HL-60 (cell line): ENCODE measurements around the gene DET1.

Experiments used
- DNase-seq, 2 experiments: peaks; one replicate each; pipeline ENCODE4 v3.0.0-alpha.2; 2010 to 2020; ENCODE audit warnings: low read depth in 1 of 2, low spot score in 1 of 2
- H3K27ac ChIP-seq: fragments of 250-450 bp; sonication (Bioruptor Pico); replicated peaks from 2 replicates; pipeline ENCODE4 v1.5.1; 2020; ENCODE audit warnings: mild to moderate bottlenecking, moderate library complexity
- H3K27me3 ChIP-seq: fragments of 250-450 bp; sonication (Bioruptor Pico); 2 replicates; pipeline ENCODE4 v1.5.1; 2021; ENCODE audit warnings: mild to moderate bottlenecking, moderate library complexity; ENCODE audit not compliant: insufficient read depth, poor library complexity, severe bottlenecking
- H3K4me3 ChIP-seq: replicated peaks from 2 replicates; pipeline ENCODE4 v1.5.1; 2011; ENCODE audit warnings: mild to moderate bottlenecking, control low read depth, low read length; ENCODE audit not compliant: insufficient read depth
- CTCF ChIP-seq: IDR thresholded peaks from one replicate; pipeline ENCODE4 v1.5.1; 2011; ENCODE audit warnings: low read length, control low read depth, inconsistent platforms; ENCODE audit not compliant: insufficient read depth
- GABPA ChIP-seq: IDR thresholded peaks from 2 replicates; pipeline ENCODE4 v1.6.1; 2012; ENCODE audit warnings: low read depth
- POLR2AphosphoS5 ChIP-seq: IDR thresholded peaks from 2 replicates; pipeline ENCODE4 v1.6.1; 2012; ENCODE audit warnings: low read depth
- SPI1 ChIP-seq: IDR thresholded peaks from 2 replicates; pipeline ENCODE4 v1.6.1; 2012; ENCODE audit warnings: low read depth, mild to moderate bottlenecking, borderline replicate concordance
- TF ChIP-seq, protein P1 (sequence below): IDR thresholded peaks from 2 replicates; pipeline ENCODE4 v1.6.1; 2012; ENCODE audit warnings: low read depth; ENCODE audit not compliant: insufficient replicate concordance

The DET1 gene

GRCh38 chr15:88571153-88571851 lies 24.8 kb upstream of the DET1 start:
- no peak for TF ChIP-seq SPI1
- no peak for TF ChIP-seq POLR2AphosphoS5
- no peak for TF ChIP-seq CTCF
- no peak for TF ChIP-seq GABPA
- TF ChIP-seq, protein P1, sequence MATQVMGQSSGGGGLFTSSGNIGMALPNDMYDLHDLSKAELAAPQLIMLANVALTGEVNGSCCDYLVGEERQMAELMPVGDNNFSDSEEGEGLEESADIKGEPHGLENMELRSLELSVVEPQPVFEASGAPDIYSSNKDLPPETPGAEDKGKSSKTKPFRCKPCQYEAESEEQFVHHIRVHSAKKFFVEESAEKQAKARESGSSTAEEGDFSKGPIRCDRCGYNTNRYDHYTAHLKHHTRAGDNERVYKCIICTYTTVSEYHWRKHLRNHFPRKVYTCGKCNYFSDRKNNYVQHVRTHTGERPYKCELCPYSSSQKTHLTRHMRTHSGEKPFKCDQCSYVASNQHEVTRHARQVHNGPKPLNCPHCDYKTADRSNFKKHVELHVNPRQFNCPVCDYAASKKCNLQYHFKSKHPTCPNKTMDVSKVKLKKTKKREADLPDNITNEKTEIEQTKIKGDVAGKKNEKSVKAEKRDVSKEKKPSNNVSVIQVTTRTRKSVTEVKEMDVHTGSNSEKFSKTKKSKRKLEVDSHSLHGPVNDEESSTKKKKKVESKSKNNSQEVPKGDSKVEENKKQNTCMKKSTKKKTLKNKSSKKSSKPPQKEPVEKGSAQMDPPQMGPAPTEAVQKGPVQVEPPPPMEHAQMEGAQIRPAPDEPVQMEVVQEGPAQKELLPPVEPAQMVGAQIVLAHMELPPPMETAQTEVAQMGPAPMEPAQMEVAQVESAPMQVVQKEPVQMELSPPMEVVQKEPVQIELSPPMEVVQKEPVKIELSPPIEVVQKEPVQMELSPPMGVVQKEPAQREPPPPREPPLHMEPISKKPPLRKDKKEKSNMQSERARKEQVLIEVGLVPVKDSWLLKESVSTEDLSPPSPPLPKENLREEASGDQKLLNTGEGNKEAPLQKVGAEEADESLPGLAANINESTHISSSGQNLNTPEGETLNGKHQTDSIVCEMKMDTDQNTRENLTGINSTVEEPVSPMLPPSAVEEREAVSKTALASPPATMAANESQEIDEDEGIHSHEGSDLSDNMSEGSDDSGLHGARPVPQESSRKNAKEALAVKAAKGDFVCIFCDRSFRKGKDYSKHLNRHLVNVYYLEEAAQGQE: no peak
- H3K27ac ChIP-seq: no peak overlapping the region
- DNase-seq: no peak
- H3K4me3 ChIP-seq: no peak overlapping the region
- H3K27me3 ChIP-seq: peaks cover 6% of the 10 kb centered on the region

DNA sequence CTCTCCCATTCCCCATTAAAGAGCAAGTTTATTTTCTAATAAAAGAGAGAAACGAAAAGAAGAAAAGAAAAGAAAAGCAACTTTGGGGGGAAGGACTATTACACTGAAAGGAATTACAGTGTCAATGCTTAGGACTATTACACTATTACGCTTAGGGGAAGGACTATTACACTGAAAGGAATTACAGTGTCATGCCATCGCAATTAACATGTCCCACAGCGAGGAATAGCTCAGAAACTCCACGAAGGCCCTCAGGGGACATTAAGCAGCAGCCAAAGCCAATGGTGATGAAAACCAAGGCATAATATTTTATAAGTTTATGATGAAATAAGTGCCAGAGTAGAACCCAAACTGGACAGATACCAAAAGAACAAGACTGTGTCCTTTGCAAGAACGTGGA lies 22.1 kb upstream of the DET1 start:
- Histone ChIP-seq H3K27me3 (peaks cover 9% of the 10 kb centered on the region), H3K4me3 (no peak overlapping the region), H3K27ac (no peak overlapping the region)
- TF ChIP-seq CTCF: no peak
- TF ChIP-seq GABPA: no peak
- TF ChIP-seq, protein P1: no peak
- TF ChIP-seq POLR2AphosphoS5: no peak
- no peak for TF ChIP-seq SPI1
- no peak for DNase-seq

- H3K27me3 ChIP-seq: peaks cover 7% of the 10 kb centered on the region
- TF ChIP-seq, protein P1: no peak
- TF ChIP-seq GABPA: no peak
- TF ChIP-seq POLR2AphosphoS5: no peak
- no peak for TF ChIP-seq CTCF
- no peak for TF ChIP-seq SPI1
- DNase-seq: no peak
- no peak overlapping the region for H3K27ac ChIP-seq
- H3K4me3 ChIP-seq: no peak overlapping the region
Observed at GRCh38 chr15:88564741-88565140, 18.3 kb upstream of the DET1 start.
